Measurements from ENCODE around the gene VLDLR. TPM values are rescaled to one million over a fixed set of nuclear protein-coding genes. Genes with fewer than 3 reads are reported as not detected.

VLDLR gene
- total and polyA plus RNA-seq, 2 of the 8 experiments (the other 6 are each of a cell fraction or from before 2014, with no cell fraction given): 24.2 to 49.1 TPM

DNA sequence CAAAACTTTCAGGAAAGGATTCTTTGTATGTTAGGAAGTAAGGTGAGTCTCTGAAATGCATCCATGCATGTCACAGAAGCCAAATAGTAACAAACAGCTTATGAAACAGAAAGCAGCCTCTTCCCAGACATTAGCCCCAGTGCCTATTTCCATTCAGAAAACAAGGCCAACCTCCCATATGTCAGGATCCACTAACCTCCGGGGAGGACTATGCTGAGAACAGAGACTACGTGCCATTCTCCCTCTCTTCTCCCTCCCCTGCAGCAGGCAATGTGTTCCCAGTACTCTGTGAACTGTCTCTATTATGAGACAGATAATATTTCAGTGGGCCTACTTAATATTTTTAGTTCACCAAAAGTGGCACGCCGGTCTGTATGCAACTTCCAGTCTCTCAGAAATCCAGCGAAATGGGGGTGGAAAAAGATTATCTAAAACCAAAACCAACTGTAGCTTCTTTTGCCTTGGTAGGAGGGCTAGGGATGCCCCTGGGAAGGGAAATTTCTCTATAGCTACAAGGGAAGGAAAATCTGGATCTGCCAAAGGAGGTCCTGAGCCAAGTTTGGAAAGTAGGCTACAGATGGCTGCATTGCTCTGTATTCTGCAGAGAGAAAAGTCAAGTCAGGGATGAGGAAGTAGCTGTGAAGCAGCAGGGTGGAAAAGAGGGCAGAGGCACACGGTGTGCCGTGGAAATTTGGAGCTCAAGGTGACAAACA is 42.0 kb downstream of the VLDLR start:
- ChIA-PET CTCF (ENCODE audit: partially characterized antibody) (interaction anchor here (1.2 to 3.3 kb wide), 6 partner anchors 9 to 531 kb away, joined by 3 to 15 read pairs (median 4); no protein-coding TSS in a partner anchor), POLR2A (ENCODE audit: partially characterized antibody) (interaction anchor here (1.2 kb wide), 1 partner anchor 31 kb away, joined by 4 read pairs; no protein-coding TSS in a partner anchor)
- Histone ChIP-seq H2BK120ac (replicated peaks; ENCODE audit: low read depth, low read length) (no peak overlapping the region), H3K27me3 (replicated peaks in 1 of 4; ENCODE audit: control insufficient read depth in 3 of 4, extremely low read depth in 1 of 4, insufficient read depth in 3 of 4, low read length in 3 of 4) (no peaks in the 10 kb centered on the region), H4K91ac (replicated peaks; ENCODE audit: insufficient read length, low read length) (no peak overlapping the region), H3K4me2 (ENCODE audit: insufficient read depth in 1 of 2, low read depth in 2 of 2, low read length in 2 of 2) (no peak overlapping the region), H3K4me1 (replicated peaks in 1 of 4; ENCODE audit: control insufficient read depth in 3 of 4, insufficient read depth in 4 of 4, low read length in 3 of 4) (no peaks in the 10 kb centered on the region), H2BK12ac (ENCODE audit: low read depth, low read length) (no peak overlapping the region), H4K8ac (ENCODE audit: extremely low read depth, insufficient read depth, low read length) (no peak overlapping the region), H3K9me3 (ENCODE audit: insufficient read depth in 2 of 2, low read depth in 1 of 2, low read length in 1 of 2) (peaks cover 9 to 11% of the 10 kb centered on the region in 2 experiments; a peak in 3 of 4 replicates), H4K5ac (ENCODE audit: insufficient read length, low read depth, low read length) (no peak overlapping the region), H3K79me1 (ENCODE audit: low read depth, low read length) (no peaks in the 10 kb centered on the region), H3K23ac (ENCODE audit: insufficient read length) (no peak overlapping the region), H3K18ac (ENCODE audit: extremely low read depth, low read length) (no peak overlapping the region), H3K56ac (replicated peaks; ENCODE audit: insufficient read length, low read depth, low read length) (no peak overlapping the region), H3K23me2 (ENCODE audit: low read depth, low read length) (no peaks in the 10 kb centered on the region), H2BK15ac (ENCODE audit: low read length) (no peak overlapping the region), H2BK5ac (ENCODE audit: low read depth, low read length) (no peak overlapping the region), H3K9ac (replicated peaks in 1 of 4; ENCODE audit: extremely low read depth in 1 of 4, low read depth in 3 of 4, low read length in 3 of 4) (no peak overlapping the region), H3K4me3 (ENCODE audit: extremely low read depth in 1 of 4, insufficient read depth in 2 of 4, low read depth in 3 of 4, low read length in 4 of 4) (no peak overlapping the region), H3K4ac (replicated peaks; ENCODE audit: insufficient read length, low read depth, low read length) (no peak overlapping the region), H3K14ac (ENCODE audit: insufficient read length) (no peak overlapping the region), H2AFZ (ENCODE audit: low read length) (no peak overlapping the region), H2BK20ac (ENCODE audit: low read length) (no peak overlapping the region), H3K27ac (ENCODE audit: low read depth, low read length) (no peak overlapping the region), H3K36me3 (ENCODE audit: control insufficient read depth in 2 of 4, insufficient read depth in 4 of 4, low read length in 3 of 4) (peaks cover 0 to 11% (median 0%) of the 10 kb centered on the region in 4 experiments; a peak in 2 of 8 replicates), H2AK5ac (ENCODE audit: low read depth, low read length) (no peak overlapping the region), H3K79me2 (ENCODE audit: control insufficient read depth in 1 of 2, insufficient read depth in 2 of 2, low read length in 2 of 2) (no peaks in the 10 kb centered on the region), H4K20me1 (replicated peaks in 1 of 2; ENCODE audit: control insufficient read depth in 1 of 2, insufficient read depth in 2 of 2, low read length in 2 of 2) (no peaks in the 10 kb centered on the region)
- no peak for DNase-seq (ENCODE audit: low read depth in 1 of 2, low spot score in 2 of 2)
- 80% methylated on average over 6 of the region's 7 CpGs; no CpG with 5 or more reads in 1 of the 2 experiments for WGBS, 2 experiments (ENCODE audit: extremely low coverage in 1 of 2, insufficient coverage in 1 of 2, insufficient read length in 1 of 2, insufficient replicate concordance in 2 of 2, low coverage in 1 of 2, low lambda C conversion rate in 2 of 2, missing lambda C conversion rate in 1 of 2)
- TF ChIP-seq EGR1 (IDR thresholded peaks at IDR 0.05; ENCODE audit: borderline replicate concordance, low read depth, low read length): no peak
- no peak for TF ChIP-seq SIN3A (conservative IDR thresholded peaks at IDR 0.05 in 1 of 2, IDR thresholded peaks at IDR 0.05 in 1 of 2; ENCODE audit: low read depth in 1 of 2, low read length in 2 of 2)
- no peak for TF ChIP-seq YY1 (IDR thresholded peaks at IDR 0.05; ENCODE audit: low read depth, low read length)
- FAIRE-seq: no peak
